Thoracic aorta (tissue), 2 donors: ENCODE measurements around the gene CREB5. TPM values are rescaled to one million over a fixed set of nuclear protein-coding genes. Genes with fewer than 3 reads are reported as not detected.

Source experiments
- ATAC-seq: fragments of 150-250 bp; one replicate; pipeline ENCODE4 v1.8.0; 2017; ENCODE audit warnings: low read depth; ENCODE audit not compliant: insufficient number of reproducible peaks, low FRiP score
- DNase-seq: peaks from one replicate; pipeline ENCODE4 v3.0.0-alpha.2; 2020; ENCODE audit warnings: low spot score
- H3K27ac ChIP-seq, 2 donors: fragments of 200-600 bp; sonication (generic); 1 replicate in 1 of 2; 2 replicates in 1 of 2; pipeline ENCODE4 v1.5.1; 2016; ENCODE audit warnings: mild to moderate bottlenecking in 2 of 2, moderate library complexity in 2 of 2
- H3K27me3 ChIP-seq: fragments of 200-600 bp; sonication (generic); replicated peaks from 2 replicates; pipeline ENCODE4 v1.6.0; 2016; ENCODE audit warnings: mild to moderate bottlenecking; ENCODE audit not compliant: insufficient read depth
- H3K36me3 ChIP-seq: fragments of 200-600 bp; sonication (generic); one replicate; pipeline ENCODE4 v1.5.1; 2016
- H3K4me1 ChIP-seq, 2 donors: fragments of 200-600 bp; sonication (generic); 1 replicate in 1 of 2; 2 replicates in 1 of 2; pipeline versions ENCODE4 v1.5.1 to v1.6.0; 2016; ENCODE audit warnings: low read depth in 2 of 2, mild to moderate bottlenecking in 1 of 2; ENCODE audit not compliant: control insufficient read depth in 1 of 2
- H3K4me3 ChIP-seq: fragments of 200-600 bp; sonication (generic); 2 replicates; pipeline ENCODE4 v1.5.1; 2016; ENCODE audit warnings: mild to moderate bottlenecking
- H3K9me3 ChIP-seq: fragments of 200-600 bp; sonication (generic); 2 replicates; pipeline ENCODE4 v1.5.1; 2016
- total RNA-seq, 2 donors: library from RNA; depleted of rRNA; stranded (reverse); fragments of >200 nt; gene quantifications; one replicate each; pipeline versions ENCODE4 v1.1.0 to v1.2.3, GENCODE V29; 2016
- TF ChIP-seq, protein P1 (sequence below): fragments of 200-600 bp; sonication (generic); IDR thresholded peaks from one replicate; pipeline ENCODE4 v1.5.1; 2019; ENCODE audit warnings: antibody characterized with exemption

Gene CREB5
- total RNA-seq, 2 donors from 2014 or later, result 44.4 to 49.1 TPM

- Histone ChIP-seq H3K27ac (no peak overlapping the region), H3K4me1 (no peaks in the 10 kb centered on the region), H3K4me3 (no peak overlapping the region), H3K36me3 (peaks cover 4% of the 10 kb centered on the region), H3K9me3 (no peaks in the 10 kb centered on the region), H3K27me3 (no peaks in the 10 kb centered on the region)
- TF ChIP-seq, protein P1, sequence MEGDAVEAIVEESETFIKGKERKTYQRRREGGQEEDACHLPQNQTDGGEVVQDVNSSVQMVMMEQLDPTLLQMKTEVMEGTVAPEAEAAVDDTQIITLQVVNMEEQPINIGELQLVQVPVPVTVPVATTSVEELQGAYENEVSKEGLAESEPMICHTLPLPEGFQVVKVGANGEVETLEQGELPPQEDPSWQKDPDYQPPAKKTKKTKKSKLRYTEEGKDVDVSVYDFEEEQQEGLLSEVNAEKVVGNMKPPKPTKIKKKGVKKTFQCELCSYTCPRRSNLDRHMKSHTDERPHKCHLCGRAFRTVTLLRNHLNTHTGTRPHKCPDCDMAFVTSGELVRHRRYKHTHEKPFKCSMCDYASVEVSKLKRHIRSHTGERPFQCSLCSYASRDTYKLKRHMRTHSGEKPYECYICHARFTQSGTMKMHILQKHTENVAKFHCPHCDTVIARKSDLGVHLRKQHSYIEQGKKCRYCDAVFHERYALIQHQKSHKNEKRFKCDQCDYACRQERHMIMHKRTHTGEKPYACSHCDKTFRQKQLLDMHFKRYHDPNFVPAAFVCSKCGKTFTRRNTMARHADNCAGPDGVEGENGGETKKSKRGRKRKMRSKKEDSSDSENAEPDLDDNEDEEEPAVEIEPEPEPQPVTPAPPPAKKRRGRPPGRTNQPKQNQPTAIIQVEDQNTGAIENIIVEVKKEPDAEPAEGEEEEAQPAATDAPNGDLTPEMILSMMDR, result no peak
- ATAC-seq, result no peak
- no peak for DNase-seq
Observed at GRCh38 chr7:28758186-28758585, 345.9 kb downstream of the CREB5 start.

DNA sequence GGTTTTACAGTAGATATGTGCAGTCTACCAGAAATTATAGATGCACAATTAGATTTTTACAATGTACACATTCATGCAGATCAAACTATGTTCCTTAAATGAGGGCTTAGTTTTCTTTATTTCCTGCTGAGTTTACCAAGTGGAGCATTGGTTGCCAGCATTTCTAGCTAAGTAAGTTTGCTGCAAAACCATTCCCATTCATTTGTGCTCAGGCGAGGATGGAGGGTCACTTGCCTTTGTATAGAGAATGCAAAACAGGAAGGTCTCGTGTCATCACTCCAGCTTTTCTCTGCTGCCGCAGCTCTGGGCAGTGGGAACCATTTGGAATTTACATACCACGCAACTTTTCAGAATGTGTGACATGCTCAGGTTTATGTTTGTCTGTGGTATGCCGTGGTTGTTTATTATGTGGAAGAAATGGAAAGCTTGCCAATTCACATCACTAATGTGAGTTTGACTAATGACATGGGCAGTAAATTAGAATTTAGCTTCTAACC, 347.2 kb downstream of the CREB5 start:
- DNase-seq, result no peak
- H3K27ac ChIP-seq, result no peak overlapping the region
- ATAC-seq, result no peak
- TF ChIP-seq, protein P1, result no peak
- H3K36me3 ChIP-seq, result peaks cover 4% of the 10 kb centered on the region
- H3K4me3 ChIP-seq, result no peak overlapping the region
- no peaks in the 10 kb centered on the region for H3K27me3 ChIP-seq
- no peaks in the 10 kb centered on the region for H3K9me3 ChIP-seq
- H3K4me1 ChIP-seq, result no peaks in the 10 kb centered on the region

- H3K4me1 ChIP-seq, result no peaks in the 10 kb centered on the region
- H3K27ac ChIP-seq, result no peak overlapping the region
- DNase-seq, result no peak
- no peak overlapping the region for H3K4me3 ChIP-seq
- no peaks in the 10 kb centered on the region for H3K27me3 ChIP-seq
- H3K9me3 ChIP-seq, result no peaks in the 10 kb centered on the region
- H3K36me3 ChIP-seq, result peaks cover 4% of the 10 kb centered on the region
- TF ChIP-seq, protein P1, result no peak
- ATAC-seq, result no peak
Observed at GRCh38 chr7:28761505-28761904, 349.2 kb downstream of the CREB5 start.

- H3K9me3 ChIP-seq, result no peaks in the 10 kb centered on the region
- peaks cover 0 to 5% of the 10 kb centered on the region in 2 donors for H3K4me1 ChIP-seq
- H3K27ac ChIP-seq, result no peak overlapping the region
- H3K4me3 ChIP-seq, result no peak overlapping the region
- TF ChIP-seq, protein P1, result no peak
- peaks cover 4% of the 10 kb centered on the region for H3K36me3 ChIP-seq
- no peak for DNase-seq
- ATAC-seq, result no peak
- H3K27me3 ChIP-seq, result no peaks in the 10 kb centered on the region
Observed at GRCh38 chr7:28762651-28763050, 350.3 kb downstream of the CREB5 start.

DNA sequence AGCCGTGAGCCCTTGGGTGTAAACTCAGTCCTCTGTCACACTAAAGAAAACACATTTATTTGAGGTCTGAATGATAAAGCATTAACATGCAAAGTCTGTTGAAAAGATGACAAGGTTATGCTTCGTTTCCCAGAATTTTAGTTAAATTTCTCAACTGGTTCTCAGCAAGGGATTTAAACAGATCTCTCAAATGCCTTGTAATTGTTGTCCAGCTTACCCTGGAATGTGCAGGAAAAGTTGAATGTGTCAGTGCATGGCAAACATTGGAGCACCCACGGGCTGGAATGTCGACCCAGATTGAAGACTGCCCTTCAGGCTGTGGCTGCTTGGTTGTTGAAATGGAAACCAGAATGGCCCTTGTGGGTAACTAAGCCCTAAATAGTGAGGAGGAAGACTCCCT, 354.0 kb downstream of the CREB5 start:
- Histone ChIP-seq H3K4me3 (no peak overlapping the region), H3K27me3 (no peaks in the 10 kb centered on the region), H3K4me1 (peaks cover 0 to 5% of the 10 kb centered on the region in 2 donors), H3K9me3 (no peaks in the 10 kb centered on the region), H3K27ac (no peak overlapping the region), H3K36me3 (no peaks in the 10 kb centered on the region)
- DNase-seq, result no peak
- TF ChIP-seq, protein P1, result no peak
- ATAC-seq, result no peak
